ENCODE data around the gene CLIC2.
"Not testable (repeated sequence)": the region's sequence is repeated elsewhere in the genome, so short reads cannot be mapped to it uniquely, and the experiment has no call there.

The CLIC2 gene

GRCh38 chrX:155329293-155329692, 5.1 kb downstream of the CLIC2 start:
- H3K4me3 ChIP-seq (ENCODE audit: control insufficient read depth, low read depth, low read length): no peak overlapping the region
- no peak for TF ChIP-seq CTCF (conservative IDR thresholded peaks at IDR 0.05; ENCODE audit: control insufficient read depth, insufficient read depth, low read depth, low read length)

GRCh38 chrX:155326610-155327009, 7.8 kb downstream of the CLIC2 start:
- DNase-seq (ENCODE audit: low read depth): no peak
- TF ChIP-seq CTCF (conservative IDR thresholded peaks at IDR 0.05; ENCODE audit: control insufficient read depth, insufficient read depth, low read depth, low read length): no peak
- no peak overlapping the region for H3K4me3 ChIP-seq (ENCODE audit: control insufficient read depth, low read depth, low read length)

More at GRCh38 chrX:155329293-155329692, 5.1 kb downstream of the CLIC2 start:
- DNase-seq (ENCODE audit: low read depth): no peak

- DNase-seq (ENCODE audit: low read depth): no peak
- no peak for TF ChIP-seq CTCF (conservative IDR thresholded peaks at IDR 0.05; ENCODE audit: control insufficient read depth, insufficient read depth, low read depth, low read length)
- no peak overlapping the region for H3K4me3 ChIP-seq (ENCODE audit: control insufficient read depth, low read depth, low read length)
Observed at GRCh38 chrX:155314260-155314659, 20.2 kb downstream of the CLIC2 start.

- DNase-seq (ENCODE audit: low read depth): peak; percentile 3
- TF ChIP-seq CTCF (conservative IDR thresholded peaks at IDR 0.05; ENCODE audit: control insufficient read depth, insufficient read depth, low read depth, low read length): no peak
- no peak overlapping the region for H3K4me3 ChIP-seq (ENCODE audit: control insufficient read depth, low read depth, low read length)
Observed at GRCh38 chrX:155313766-155314165, 20.6 kb downstream of the CLIC2 start.

- TF ChIP-seq CTCF (conservative IDR thresholded peaks at IDR 0.05; ENCODE audit: control insufficient read depth, insufficient read depth, low read depth, low read length): no peak
- H3K4me3 ChIP-seq (ENCODE audit: control insufficient read depth, low read depth, low read length): no peak overlapping the region
- DNase-seq (ENCODE audit: low read depth): no peak
Observed at GRCh38 chrX:155293771-155294170, 40.6 kb downstream of the CLIC2 start.

GRCh38 chrX:155279873-155280272, 54.5 kb downstream of the CLIC2 start:
- TF ChIP-seq CTCF (conservative IDR thresholded peaks at IDR 0.05; ENCODE audit: control insufficient read depth, insufficient read depth, low read depth, low read length): no peak
- no peak overlapping the region for H3K4me3 ChIP-seq (ENCODE audit: control insufficient read depth, low read depth, low read length)
- DNase-seq (ENCODE audit: low read depth): no peak

- no peak for DNase-seq (ENCODE audit: low read depth)
- H3K4me3 ChIP-seq (ENCODE audit: control insufficient read depth, low read depth, low read length): no peak overlapping the region
- TF ChIP-seq CTCF (conservative IDR thresholded peaks at IDR 0.05; ENCODE audit: control insufficient read depth, insufficient read depth, low read depth, low read length): no peak
Observed at GRCh38 chrX:155270969-155271368, 63.4 kb downstream of the CLIC2 start.

GRCh38 chrX:155267995-155268394, 66.4 kb downstream of the CLIC2 start:
- DNase-seq (ENCODE audit: low read depth); H3K4me3 ChIP-seq (ENCODE audit: control insufficient read depth, low read depth, low read length): not testable (repeated sequence)

Data from fibroblast of mammary gland (primary cell).